ENCODE results near the gene EIF5B.

- no peak for TF ChIP-seq CTCF (IDR thresholded peaks at IDR 0.05)
- no peak for TF ChIP-seq POLR2A (IDR thresholded peaks at IDR 0.05)
These were observed 43.3 kb downstream of the EIF5B start for GRCh38 chr2:99380376-99381010.

Measured in breast epithelium (tissue), 3 donors.